ENCODE measurements around the gene CYFIP1. TPM values are rescaled to one million over a fixed set of nuclear protein-coding genes. Genes with fewer than 3 reads are reported as not detected.

Gene CYFIP1
- total and polyA plus RNA-seq, 2 of the 8 experiments (the other 6 are each of a cell fraction or from before 2014, with no cell fraction given) = 38.6 to 81.7 TPM

- Histone ChIP-seq H2BK15ac (ENCODE audit: low read length) (no peak overlapping the region), H3K27me3 (replicated peaks in 1 of 4; ENCODE audit: control insufficient read depth in 3 of 4, extremely low read depth in 1 of 4, insufficient read depth in 3 of 4, low read length in 3 of 4) (no peaks in the 10 kb centered on the region), H3K23me2 (ENCODE audit: low read depth, low read length) (no peaks in the 10 kb centered on the region), H3K4me3 (ENCODE audit: extremely low read depth in 1 of 4, insufficient read depth in 2 of 4, low read depth in 3 of 4, low read length in 4 of 4) (no peak overlapping the region), H4K8ac (ENCODE audit: extremely low read depth, insufficient read depth, low read length) (no peak overlapping the region), H2BK5ac (ENCODE audit: low read depth, low read length) (no peak overlapping the region), H4K91ac (replicated peaks; ENCODE audit: insufficient read length, low read length) (no peak overlapping the region), H3K4me1 (replicated peaks in 1 of 4; ENCODE audit: control insufficient read depth in 3 of 4, insufficient read depth in 4 of 4, low read length in 3 of 4) (no peaks in the 10 kb centered on the region), H4K5ac (ENCODE audit: insufficient read length, low read depth, low read length) (no peak overlapping the region), H2BK120ac (replicated peaks; ENCODE audit: low read depth, low read length) (no peak overlapping the region), H3K9me3 (ENCODE audit: insufficient read depth in 2 of 2, low read depth in 1 of 2, low read length in 1 of 2) (no peaks in the 10 kb centered on the region), H3K79me2 (ENCODE audit: control insufficient read depth in 1 of 2, insufficient read depth in 2 of 2, low read length in 2 of 2) (no peaks in the 10 kb centered on the region), H2BK20ac (ENCODE audit: low read length) (no peak overlapping the region), H3K4ac (replicated peaks; ENCODE audit: insufficient read length, low read depth, low read length) (no peak overlapping the region), H3K56ac (replicated peaks; ENCODE audit: insufficient read length, low read depth, low read length) (no peak overlapping the region), H3K23ac (ENCODE audit: insufficient read length) (no peak overlapping the region), H3K18ac (ENCODE audit: extremely low read depth, low read length) (no peak overlapping the region), H3K79me1 (ENCODE audit: low read depth, low read length) (no peaks in the 10 kb centered on the region), H4K20me1 (replicated peaks in 1 of 2; ENCODE audit: control insufficient read depth in 1 of 2, insufficient read depth in 2 of 2, low read length in 2 of 2) (no peaks in the 10 kb centered on the region), H3K36me3 (ENCODE audit: control insufficient read depth in 2 of 4, insufficient read depth in 4 of 4, low read length in 3 of 4) (no peaks in the 10 kb centered on the region), H2AFZ (ENCODE audit: low read length) (no peak overlapping the region), H3K4me2 (ENCODE audit: insufficient read depth in 1 of 2, low read depth in 2 of 2, low read length in 2 of 2) (no peak overlapping the region), H3K14ac (ENCODE audit: insufficient read length) (no peak overlapping the region), H2BK12ac (ENCODE audit: low read depth, low read length) (no peak overlapping the region), H2AK5ac (ENCODE audit: low read depth, low read length) (no peak overlapping the region), H3K27ac (ENCODE audit: low read depth, low read length) (no peak overlapping the region), H3K9ac (replicated peaks in 1 of 4; ENCODE audit: extremely low read depth in 1 of 4, low read depth in 3 of 4, low read length in 3 of 4) (no peak overlapping the region; a peak in 1 of 7 replicates)
- 84% methylated on average over 7 of the region's 7 CpGs; no CpG with 5 or more reads in 1 of the 2 experiments for WGBS, 2 experiments (ENCODE audit: extremely low coverage in 1 of 2, insufficient coverage in 1 of 2, insufficient read length in 1 of 2, insufficient replicate concordance in 2 of 2, low coverage in 1 of 2, low lambda C conversion rate in 2 of 2, missing lambda C conversion rate in 1 of 2)
- FAIRE-seq (no peak), DNase-seq (ENCODE audit: low read depth in 1 of 2, low spot score in 2 of 2) (no peak)
- ChIA-PET CTCF (ENCODE audit: partially characterized antibody) (interaction anchor here (0.6 to 1.1 kb wide), 2 partner anchors 45 to 47 kb away, joined by 3 read pairs; no protein-coding TSS in a partner anchor), POLR2A (ENCODE audit: partially characterized antibody) (interaction anchor here (0.8 to 1.6 kb wide), 4 partner anchors 8 to 50 kb away, joined by 3 to 6 read pairs (median 4); no protein-coding TSS in a partner anchor)
- no peak for TF ChIP-seq GTF2F1 (IDR thresholded peaks at IDR 0.05; ENCODE audit: borderline replicate concordance, low read depth, low read length)
- TF ChIP-seq NANOG (IDR thresholded peaks at IDR 0.05; ENCODE audit: insufficient read depth, low read depth, low read length, poor library complexity, severe bottlenecking) = no peak
- no peak for TF ChIP-seq EZH2 (IDR thresholded peaks at IDR 0.05; ENCODE audit: low read depth, low read length, severe bottlenecking)
- TF ChIP-seq ZNF274 (IDR thresholded peaks at IDR 0.05; ENCODE audit: borderline replicate concordance, extremely low read depth, low read length) = no peak
- no peak for TF ChIP-seq ATF2 (IDR thresholded peaks at IDR 0.05; ENCODE audit: low read length)
- no peak for TF ChIP-seq USF2 (IDR thresholded peaks at IDR 0.05; ENCODE audit: low read length)
- no peak for TF ChIP-seq RBBP5 (IDR thresholded peaks at IDR 0.05; ENCODE audit: borderline replicate concordance, low read depth, low read length)
- TF ChIP-seq BRCA1 (IDR thresholded peaks at IDR 0.05; ENCODE audit: low read depth, low read length) = no peak
- no peak for TF ChIP-seq SIN3A (conservative IDR thresholded peaks at IDR 0.05 in 1 of 2, IDR thresholded peaks at IDR 0.05 in 1 of 2; ENCODE audit: low read depth in 1 of 2, low read length in 2 of 2)
- no peak for TF ChIP-seq HDAC6 (IDR thresholded peaks at IDR 0.05; ENCODE audit: low read depth, low read length)
Measured at GRCh38 chr15:22988811-22989210, 8.6 kb upstream of the CYFIP1 start.

Measured in H1 (cell line).